ENCODE results near the gene TGM2.

- no peak for TF ChIP-seq CTCF (optimal IDR thresholded peaks at IDR 0.05 in 1 of 3, IDR thresholded peaks at IDR 0.05 in 1 of 3, conservative IDR thresholded peaks at IDR 0.05 in 1 of 3; ENCODE audit: extremely low read depth in 1 of 3, insufficient read depth in 2 of 3, low read length in 3 of 3)
- no peak for TF ChIP-seq EZH2 (IDR thresholded peaks at IDR 0.05; ENCODE audit: low read length)
These were observed 21.8 kb downstream of the TGM2 start for GRCh38 chr20:38143238-38143645.
